ENCODE results near the gene MCRIP2. TPM values are rescaled to one million over a fixed set of nuclear protein-coding genes. Genes with fewer than 3 reads are reported as not detected.

MCRIP2 gene
- total and polyA plus RNA-seq, 2 experiments from 2014 or later: 64.3 to 67.7 TPM

DNA sequence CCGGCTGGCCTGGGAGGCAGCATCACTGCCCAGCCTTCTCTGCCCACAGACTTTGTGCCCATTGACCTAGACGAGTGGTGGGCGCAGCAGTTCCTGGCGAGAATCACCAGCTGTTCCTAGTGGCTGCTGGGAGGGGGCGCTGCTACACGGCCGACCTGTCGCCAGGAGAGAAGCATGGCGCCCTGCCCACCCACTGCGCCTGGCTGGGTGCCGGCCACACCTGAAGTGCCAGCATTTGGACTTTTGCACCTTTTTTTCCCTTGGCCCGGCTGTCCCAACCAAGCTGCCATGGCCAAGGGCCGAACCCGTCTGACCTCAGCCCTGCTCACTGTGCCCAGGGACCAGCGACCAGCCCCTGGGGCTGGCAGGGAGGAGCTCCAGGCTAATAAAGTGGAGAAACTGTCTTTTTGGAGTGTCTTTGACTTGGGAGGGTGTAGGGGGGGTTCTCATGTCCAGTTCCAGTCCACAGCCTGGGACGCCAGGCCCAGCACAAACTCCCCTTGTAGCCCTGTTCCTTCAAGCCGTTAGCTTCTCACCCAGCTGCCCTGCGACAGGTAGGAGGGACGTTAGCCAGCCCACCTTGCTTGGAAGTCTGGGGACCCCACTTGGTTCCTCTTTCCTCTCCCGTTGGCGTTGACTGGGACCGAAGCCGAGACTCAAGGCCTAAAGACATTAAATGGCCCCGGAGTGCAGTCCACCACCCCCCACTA is 6.6 kb downstream of the MCRIP2 start:
- H3K4me3 Mint-ChIP-seq: peak overlapping the region; percentile 84
- peak overlapping the region; percentile 82 for H3K27ac Mint-ChIP-seq

More for the DNA sequence above, 6.6 kb downstream of the MCRIP2 start:
- H3F3A ChIP-seq (replicated peaks; ENCODE audit: low read depth): peaks cover 9% of the 10 kb centered on the region; the same call in 1 of the 2 replicates
- DNase-seq (ENCODE audit: low spot score) (peak; percentile 75), ATAC-seq (peak; percentile 42)
- no peaks in the 10 kb centered on the region for H3K27me3 ChIP-seq (ENCODE audit: insufficient read depth)
- H3K4me1 ChIP-seq (ENCODE audit: insufficient read depth): no peaks in the 10 kb centered on the region; the same call in 1 of the 2 replicates
- peak overlapping the region; percentile 95 for H3K4me2 ChIP-seq
- Mint-ChIP-seq H3K36me3 (ENCODE audit: low read depth) (no peaks in the 10 kb centered on the region), H3K4me1 (peaks cover 3% of the 10 kb centered on the region; the same call in 1 of the 3 replicates), H3K27me3 (ENCODE audit: insufficient read depth, low read depth, poor library complexity) (peaks cover 8% of the 10 kb centered on the region), H3K9me3 (no peaks in the 10 kb centered on the region)
- H3K36me3 ChIP-seq (ENCODE audit: insufficient read depth): no peaks in the 10 kb centered on the region
- peaks cover 9% of the 10 kb centered on the region; the same call in 1 of the 2 replicates for H3K79me2 ChIP-seq (replicated peaks; ENCODE audit: insufficient read depth)
- TF ChIP-seq ZNF114 (CRISPR knock-in tag; IDR thresholded peaks at IDR 0.05): no peak
- TF ChIP-seq, protein P1, sequence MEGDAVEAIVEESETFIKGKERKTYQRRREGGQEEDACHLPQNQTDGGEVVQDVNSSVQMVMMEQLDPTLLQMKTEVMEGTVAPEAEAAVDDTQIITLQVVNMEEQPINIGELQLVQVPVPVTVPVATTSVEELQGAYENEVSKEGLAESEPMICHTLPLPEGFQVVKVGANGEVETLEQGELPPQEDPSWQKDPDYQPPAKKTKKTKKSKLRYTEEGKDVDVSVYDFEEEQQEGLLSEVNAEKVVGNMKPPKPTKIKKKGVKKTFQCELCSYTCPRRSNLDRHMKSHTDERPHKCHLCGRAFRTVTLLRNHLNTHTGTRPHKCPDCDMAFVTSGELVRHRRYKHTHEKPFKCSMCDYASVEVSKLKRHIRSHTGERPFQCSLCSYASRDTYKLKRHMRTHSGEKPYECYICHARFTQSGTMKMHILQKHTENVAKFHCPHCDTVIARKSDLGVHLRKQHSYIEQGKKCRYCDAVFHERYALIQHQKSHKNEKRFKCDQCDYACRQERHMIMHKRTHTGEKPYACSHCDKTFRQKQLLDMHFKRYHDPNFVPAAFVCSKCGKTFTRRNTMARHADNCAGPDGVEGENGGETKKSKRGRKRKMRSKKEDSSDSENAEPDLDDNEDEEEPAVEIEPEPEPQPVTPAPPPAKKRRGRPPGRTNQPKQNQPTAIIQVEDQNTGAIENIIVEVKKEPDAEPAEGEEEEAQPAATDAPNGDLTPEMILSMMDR (conservative IDR thresholded peaks at IDR 0.05; ENCODE audit: low read depth in 2 of 2): peak; percentile 69 to 82
- TF ChIP-seq, protein P2, sequence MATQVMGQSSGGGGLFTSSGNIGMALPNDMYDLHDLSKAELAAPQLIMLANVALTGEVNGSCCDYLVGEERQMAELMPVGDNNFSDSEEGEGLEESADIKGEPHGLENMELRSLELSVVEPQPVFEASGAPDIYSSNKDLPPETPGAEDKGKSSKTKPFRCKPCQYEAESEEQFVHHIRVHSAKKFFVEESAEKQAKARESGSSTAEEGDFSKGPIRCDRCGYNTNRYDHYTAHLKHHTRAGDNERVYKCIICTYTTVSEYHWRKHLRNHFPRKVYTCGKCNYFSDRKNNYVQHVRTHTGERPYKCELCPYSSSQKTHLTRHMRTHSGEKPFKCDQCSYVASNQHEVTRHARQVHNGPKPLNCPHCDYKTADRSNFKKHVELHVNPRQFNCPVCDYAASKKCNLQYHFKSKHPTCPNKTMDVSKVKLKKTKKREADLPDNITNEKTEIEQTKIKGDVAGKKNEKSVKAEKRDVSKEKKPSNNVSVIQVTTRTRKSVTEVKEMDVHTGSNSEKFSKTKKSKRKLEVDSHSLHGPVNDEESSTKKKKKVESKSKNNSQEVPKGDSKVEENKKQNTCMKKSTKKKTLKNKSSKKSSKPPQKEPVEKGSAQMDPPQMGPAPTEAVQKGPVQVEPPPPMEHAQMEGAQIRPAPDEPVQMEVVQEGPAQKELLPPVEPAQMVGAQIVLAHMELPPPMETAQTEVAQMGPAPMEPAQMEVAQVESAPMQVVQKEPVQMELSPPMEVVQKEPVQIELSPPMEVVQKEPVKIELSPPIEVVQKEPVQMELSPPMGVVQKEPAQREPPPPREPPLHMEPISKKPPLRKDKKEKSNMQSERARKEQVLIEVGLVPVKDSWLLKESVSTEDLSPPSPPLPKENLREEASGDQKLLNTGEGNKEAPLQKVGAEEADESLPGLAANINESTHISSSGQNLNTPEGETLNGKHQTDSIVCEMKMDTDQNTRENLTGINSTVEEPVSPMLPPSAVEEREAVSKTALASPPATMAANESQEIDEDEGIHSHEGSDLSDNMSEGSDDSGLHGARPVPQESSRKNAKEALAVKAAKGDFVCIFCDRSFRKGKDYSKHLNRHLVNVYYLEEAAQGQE (IDR thresholded peaks at IDR 0.05; ENCODE audit: unreplicated experiment): no peak
- TF ChIP-seq, protein P3, sequence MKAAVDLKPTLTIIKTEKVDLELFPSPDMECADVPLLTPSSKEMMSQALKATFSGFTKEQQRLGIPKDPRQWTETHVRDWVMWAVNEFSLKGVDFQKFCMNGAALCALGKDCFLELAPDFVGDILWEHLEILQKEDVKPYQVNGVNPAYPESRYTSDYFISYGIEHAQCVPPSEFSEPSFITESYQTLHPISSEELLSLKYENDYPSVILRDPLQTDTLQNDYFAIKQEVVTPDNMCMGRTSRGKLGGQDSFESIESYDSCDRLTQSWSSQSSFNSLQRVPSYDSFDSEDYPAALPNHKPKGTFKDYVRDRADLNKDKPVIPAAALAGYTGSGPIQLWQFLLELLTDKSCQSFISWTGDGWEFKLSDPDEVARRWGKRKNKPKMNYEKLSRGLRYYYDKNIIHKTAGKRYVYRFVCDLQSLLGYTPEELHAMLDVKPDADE (IDR thresholded peaks at IDR 0.05): no peak
- TF ChIP-seq STAT1 (IDR thresholded peaks at IDR 0.05; ENCODE audit: unreplicated experiment): no peak
- TF ChIP-seq ZNF331 (CRISPR knock-in tag; IDR thresholded peaks at IDR 0.05; ENCODE audit: low read depth): no peak
- no peak for TF ChIP-seq JUNB (IDR thresholded peaks at IDR 0.05; ENCODE audit: unreplicated experiment)
- TF ChIP-seq, protein P4, sequence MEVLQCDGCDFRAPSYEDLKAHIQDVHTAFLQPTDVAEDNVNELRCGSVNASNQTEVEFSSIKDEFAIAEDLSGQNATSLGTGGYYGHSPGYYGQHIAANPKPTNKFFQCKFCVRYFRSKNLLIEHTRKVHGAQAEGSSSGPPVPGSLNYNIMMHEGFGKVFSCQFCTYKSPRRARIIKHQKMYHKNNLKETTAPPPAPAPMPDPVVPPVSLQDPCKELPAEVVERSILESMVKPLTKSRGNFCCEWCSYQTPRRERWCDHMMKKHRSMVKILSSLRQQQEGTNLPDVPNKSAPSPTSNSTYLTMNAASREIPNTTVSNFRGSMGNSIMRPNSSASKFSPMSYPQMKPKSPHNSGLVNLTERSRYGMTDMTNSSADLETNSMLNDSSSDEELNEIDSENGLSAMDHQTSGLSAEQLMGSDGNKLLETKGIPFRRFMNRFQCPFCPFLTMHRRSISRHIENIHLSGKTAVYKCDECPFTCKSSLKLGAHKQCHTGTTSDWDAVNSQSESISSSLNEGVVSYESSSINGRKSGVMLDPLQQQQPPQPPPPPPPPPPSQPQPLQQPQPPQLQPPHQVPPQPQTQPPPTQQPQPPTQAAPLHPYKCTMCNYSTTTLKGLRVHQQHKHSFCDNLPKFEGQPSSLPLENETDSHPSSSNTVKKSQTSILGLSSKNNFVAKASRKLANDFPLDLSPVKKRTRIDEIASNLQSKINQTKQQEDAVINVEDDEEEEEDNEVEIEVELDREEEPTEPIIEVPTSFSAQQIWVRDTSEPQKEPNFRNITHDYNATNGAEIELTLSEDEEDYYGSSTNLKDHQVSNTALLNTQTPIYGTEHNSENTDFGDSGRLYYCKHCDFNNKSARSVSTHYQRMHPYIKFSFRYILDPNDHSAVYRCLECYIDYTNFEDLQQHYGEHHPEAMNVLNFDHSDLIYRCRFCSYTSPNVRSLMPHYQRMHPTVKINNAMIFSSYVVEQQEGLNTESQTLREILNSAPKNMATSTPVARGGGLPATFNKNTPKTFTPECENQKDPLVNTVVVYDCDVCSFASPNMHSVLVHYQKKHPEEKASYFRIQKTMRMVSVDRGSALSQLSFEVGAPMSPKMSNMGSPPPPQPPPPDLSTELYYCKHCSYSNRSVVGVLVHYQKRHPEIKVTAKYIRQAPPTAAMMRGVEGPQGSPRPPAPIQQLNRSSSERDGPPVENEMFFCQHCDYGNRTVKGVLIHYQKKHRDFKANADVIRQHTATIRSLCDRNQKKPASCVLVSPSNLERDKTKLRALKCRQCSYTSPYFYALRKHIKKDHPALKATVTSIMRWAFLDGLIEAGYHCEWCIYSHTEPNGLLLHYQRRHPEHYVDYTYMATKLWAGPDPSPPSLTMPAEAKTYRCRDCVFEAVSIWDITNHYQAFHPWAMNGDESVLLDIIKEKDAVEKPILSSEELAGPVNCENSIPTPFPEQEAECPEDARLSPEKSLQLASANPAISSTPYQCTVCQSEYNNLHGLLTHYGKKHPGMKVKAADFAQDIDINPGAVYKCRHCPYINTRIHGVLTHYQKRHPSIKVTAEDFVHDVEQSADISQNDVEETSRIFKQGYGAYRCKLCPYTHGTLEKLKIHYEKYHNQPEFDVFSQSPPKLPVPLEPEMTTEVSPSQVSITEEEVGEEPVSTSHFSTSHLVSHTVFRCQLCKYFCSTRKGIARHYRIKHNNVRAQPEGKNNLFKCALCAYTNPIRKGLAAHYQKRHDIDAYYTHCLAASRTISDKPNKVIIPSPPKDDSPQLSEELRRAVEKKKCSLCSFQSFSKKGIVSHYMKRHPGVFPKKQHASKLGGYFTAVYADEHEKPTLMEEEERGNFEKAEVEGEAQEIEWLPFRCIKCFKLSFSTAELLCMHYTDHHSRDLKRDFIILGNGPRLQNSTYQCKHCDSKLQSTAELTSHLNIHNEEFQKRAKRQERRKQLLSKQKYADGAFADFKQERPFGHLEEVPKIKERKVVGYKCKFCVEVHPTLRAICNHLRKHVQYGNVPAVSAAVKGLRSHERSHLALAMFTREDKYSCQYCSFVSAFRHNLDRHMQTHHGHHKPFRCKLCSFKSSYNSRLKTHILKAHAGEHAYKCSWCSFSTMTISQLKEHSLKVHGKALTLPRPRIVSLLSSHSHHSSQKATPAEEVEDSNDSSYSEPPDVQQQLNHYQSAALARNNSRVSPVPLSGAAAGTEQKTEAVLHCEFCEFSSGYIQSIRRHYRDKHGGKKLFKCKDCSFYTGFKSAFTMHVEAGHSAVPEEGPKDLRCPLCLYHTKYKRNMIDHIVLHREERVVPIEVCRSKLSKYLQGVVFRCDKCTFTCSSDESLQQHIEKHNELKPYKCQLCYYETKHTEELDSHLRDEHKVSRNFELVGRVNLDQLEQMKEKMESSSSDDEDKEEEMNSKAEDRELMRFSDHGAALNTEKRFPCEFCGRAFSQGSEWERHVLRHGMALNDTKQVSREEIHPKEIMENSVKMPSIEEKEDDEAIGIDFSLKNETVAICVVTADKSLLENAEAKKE (CRISPR knock-in tag; IDR thresholded peaks at IDR 0.05): no peak
- TF ChIP-seq POLR2AphosphoS5 (IDR thresholded peaks at IDR 0.05; ENCODE audit: low read depth): 0 out of 2 replicates have a peak, but pooled peaks have one; percentile 14
- TF ChIP-seq EZH2phosphoT487 (IDR thresholded peaks at IDR 0.05; ENCODE audit: unreplicated experiment): no peak
- TF ChIP-seq CREB1 (CRISPR knock-in tag; IDR thresholded peaks at IDR 0.05; ENCODE audit: low read depth): 0 out of 2 replicates have a peak, but pooled peaks have one; percentile 9
- TF ChIP-seq NANOG (IDR thresholded peaks at IDR 0.05; ENCODE audit: borderline replicate concordance): no peak
- no peak for TF ChIP-seq EZH2 (IDR thresholded peaks at IDR 0.05; ENCODE audit: low read depth, unreplicated experiment)
- peak overlapping the region; percentile 63; the same call in 1 of the 2 replicates for H2AFZ ChIP-seq
- H3K27ac ChIP-seq (ENCODE audit: low read depth): 0 out of 2 replicates have a peak overlapping the region, but pooled peaks have one; percentile 66
- peak overlapping the region; percentile 80 for H3K4me3 ChIP-seq
- no peaks in the 10 kb centered on the region for H3K9me2 ChIP-seq (ENCODE audit: insufficient read depth)
- H4K20me1 ChIP-seq (replicated peaks; ENCODE audit: insufficient read depth): no peaks in the 10 kb centered on the region; the same call in 1 of the 2 replicates

Measured in GM23338 (cell line).